Measurements from ENCODE around the gene PTBP3. TPM values are rescaled to one million over a fixed set of nuclear protein-coding genes. Genes with fewer than 3 reads are reported as not detected.
A peak's percentile ranks its signal among the peaks of the same experiment; 100 is the strongest.

The PTBP3 gene
- total RNA-seq, 1 donor from 2014 or later, result 108 TPM

DNA sequence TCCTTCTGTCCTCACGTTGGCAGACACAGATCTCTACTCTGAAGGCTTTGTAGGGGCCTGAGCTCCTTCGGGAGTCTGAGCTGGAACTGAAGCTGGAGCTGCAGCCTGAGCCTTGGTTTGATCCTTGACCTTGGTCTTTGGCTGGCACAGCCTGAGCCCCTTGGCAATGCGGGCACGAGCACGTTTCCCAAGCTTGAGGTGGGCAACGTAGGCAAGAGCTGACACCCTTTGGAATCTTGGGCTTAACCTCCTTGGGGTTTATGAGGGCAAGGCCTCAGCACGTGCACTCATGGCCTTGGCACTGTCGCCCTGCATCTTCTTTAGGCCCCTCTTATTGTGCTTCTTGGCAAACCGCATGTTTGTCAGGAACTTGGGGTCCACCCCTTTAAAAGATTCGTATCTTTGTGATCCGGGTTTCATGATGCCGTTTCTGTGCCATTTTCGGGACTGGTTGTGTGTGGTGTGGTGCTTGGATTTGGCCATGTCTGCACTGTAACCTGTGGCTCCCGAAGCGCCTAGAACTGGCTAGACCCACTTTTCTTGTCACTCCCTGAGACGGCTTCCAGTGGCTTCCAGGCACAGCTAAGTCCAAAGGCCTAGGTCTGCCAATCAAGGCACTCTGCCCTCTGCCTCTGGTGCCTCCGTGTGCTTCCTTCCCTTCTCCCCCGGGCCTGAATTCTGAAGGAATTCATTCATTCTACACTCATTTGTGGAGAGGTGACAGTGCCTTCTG lies 159.8 kb downstream of the PTBP3 start:
- Mint-ChIP-seq H3K36me3 (ENCODE audit: low read depth, unreplicated experiment) (peaks cover 14% of the 10 kb centered on the region), H3K4me3 (ENCODE audit: unreplicated experiment) (peak overlapping the region; percentile 79), H3K27ac (ENCODE audit: unreplicated experiment) (peak overlapping the region; percentile 23), H3K9me3 (ENCODE audit: unreplicated experiment) (no peaks in the 10 kb centered on the region), H3K27me3 (ENCODE audit: low read depth, unreplicated experiment) (peaks cover 4% of the 10 kb centered on the region), H3K4me1 (ENCODE audit: low read depth, unreplicated experiment) (peaks cover 25% of the 10 kb centered on the region)
- TF ChIP-seq EZH2 (IDR thresholded peaks at IDR 0.05; ENCODE audit: insufficient read depth, low read length), result no peak
- H2AFZ ChIP-seq (ENCODE audit: low read depth, low read length), result no peak overlapping the region
- H3K4me2 ChIP-seq (ENCODE audit: low read length), result peak overlapping the region; percentile 81
- H3K4me3 ChIP-seq (ENCODE audit: insufficient read depth, low read depth, low read length), result no peak overlapping the region
- FAIRE-seq (no peak), DNase-seq (ENCODE audit: low read depth) (no peak)
- no peaks in the 10 kb centered on the region for H4K20me1 ChIP-seq (ENCODE audit: insufficient read depth, low read length)
- peaks cover 5% of the 10 kb centered on the region for H3K79me2 ChIP-seq (ENCODE audit: insufficient read depth, low read length)
- no peak overlapping the region for H3K27ac ChIP-seq (ENCODE audit: low read depth, low read length)
- peaks cover 7% of the 10 kb centered on the region for H3K4me1 ChIP-seq (ENCODE audit: insufficient read depth, low read length)
- H3K27me3 ChIP-seq (ENCODE audit: insufficient read depth, low read length), result no peaks in the 10 kb centered on the region
- H3K9me3 ChIP-seq (ENCODE audit: insufficient read depth, low read depth, low read length), result no peaks in the 10 kb centered on the region
- no peaks in the 10 kb centered on the region for H3K36me3 ChIP-seq (ENCODE audit: insufficient read depth, low read length)
- no peak overlapping the region for H3K9ac ChIP-seq (ENCODE audit: low read length)

DNA sequence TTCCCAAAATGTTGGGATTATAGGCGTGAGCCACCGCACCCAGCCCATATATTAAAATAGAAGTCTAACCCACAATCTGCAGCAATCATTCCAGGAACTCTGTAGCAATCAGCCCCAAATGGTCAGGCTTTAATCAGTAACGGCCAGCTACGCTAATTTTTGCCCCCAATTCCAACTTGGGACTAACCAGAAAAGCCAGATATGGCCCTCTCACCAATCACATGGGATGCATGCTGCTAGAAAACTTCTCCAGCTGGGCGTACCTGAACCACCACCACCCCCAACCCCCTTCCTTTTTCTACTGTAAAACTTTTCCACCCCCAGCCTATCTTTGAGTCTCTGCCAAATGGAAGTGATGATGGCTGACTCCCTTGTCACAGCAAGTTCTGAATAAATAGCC lies 162.5 kb downstream of the PTBP3 start:
- H3K9me3 ChIP-seq (ENCODE audit: insufficient read depth, low read depth, low read length), result no peaks in the 10 kb centered on the region
- peaks cover 7% of the 10 kb centered on the region for H4K20me1 ChIP-seq (ENCODE audit: insufficient read depth, low read length)
- TF ChIP-seq EZH2 (IDR thresholded peaks at IDR 0.05; ENCODE audit: insufficient read depth, low read length), result no peak
- TF ChIP-seq, protein P1, sequence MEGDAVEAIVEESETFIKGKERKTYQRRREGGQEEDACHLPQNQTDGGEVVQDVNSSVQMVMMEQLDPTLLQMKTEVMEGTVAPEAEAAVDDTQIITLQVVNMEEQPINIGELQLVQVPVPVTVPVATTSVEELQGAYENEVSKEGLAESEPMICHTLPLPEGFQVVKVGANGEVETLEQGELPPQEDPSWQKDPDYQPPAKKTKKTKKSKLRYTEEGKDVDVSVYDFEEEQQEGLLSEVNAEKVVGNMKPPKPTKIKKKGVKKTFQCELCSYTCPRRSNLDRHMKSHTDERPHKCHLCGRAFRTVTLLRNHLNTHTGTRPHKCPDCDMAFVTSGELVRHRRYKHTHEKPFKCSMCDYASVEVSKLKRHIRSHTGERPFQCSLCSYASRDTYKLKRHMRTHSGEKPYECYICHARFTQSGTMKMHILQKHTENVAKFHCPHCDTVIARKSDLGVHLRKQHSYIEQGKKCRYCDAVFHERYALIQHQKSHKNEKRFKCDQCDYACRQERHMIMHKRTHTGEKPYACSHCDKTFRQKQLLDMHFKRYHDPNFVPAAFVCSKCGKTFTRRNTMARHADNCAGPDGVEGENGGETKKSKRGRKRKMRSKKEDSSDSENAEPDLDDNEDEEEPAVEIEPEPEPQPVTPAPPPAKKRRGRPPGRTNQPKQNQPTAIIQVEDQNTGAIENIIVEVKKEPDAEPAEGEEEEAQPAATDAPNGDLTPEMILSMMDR (IDR thresholded peaks at IDR 0.05; ENCODE audit: insufficient read depth, low read depth, low read length), result no peak
- Mint-ChIP-seq H3K36me3 (ENCODE audit: low read depth, unreplicated experiment) (peaks cover 14% of the 10 kb centered on the region), H3K9me3 (ENCODE audit: unreplicated experiment) (no peaks in the 10 kb centered on the region), H3K27ac (ENCODE audit: unreplicated experiment) (no peak overlapping the region), H3K4me3 (ENCODE audit: unreplicated experiment) (no peak overlapping the region), H3K27me3 (ENCODE audit: low read depth, unreplicated experiment) (peaks cover 3% of the 10 kb centered on the region), H3K4me1 (ENCODE audit: low read depth, unreplicated experiment) (peaks cover 32% of the 10 kb centered on the region)
- peaks cover 7% of the 10 kb centered on the region for H3K4me1 ChIP-seq (ENCODE audit: insufficient read depth, low read length)
- H2AFZ ChIP-seq (ENCODE audit: low read depth, low read length), result no peak overlapping the region
- H3K4me3 ChIP-seq (ENCODE audit: insufficient read depth, low read depth, low read length), result no peak overlapping the region
- H3K27ac ChIP-seq (ENCODE audit: low read depth, low read length), result no peak overlapping the region
- peaks cover 5% of the 10 kb centered on the region for H3K79me2 ChIP-seq (ENCODE audit: insufficient read depth, low read length)
- no peak for DNase-seq (ENCODE audit: low read depth)
- no peaks in the 10 kb centered on the region for H3K27me3 ChIP-seq (ENCODE audit: insufficient read depth, low read length)
- H3K9ac ChIP-seq (ENCODE audit: low read length), result no peak overlapping the region
- no peak for FAIRE-seq
- no peaks in the 10 kb centered on the region for H3K36me3 ChIP-seq (ENCODE audit: insufficient read depth, low read length)
- H3K4me2 ChIP-seq (ENCODE audit: low read length), result no peak overlapping the region

DNA sequence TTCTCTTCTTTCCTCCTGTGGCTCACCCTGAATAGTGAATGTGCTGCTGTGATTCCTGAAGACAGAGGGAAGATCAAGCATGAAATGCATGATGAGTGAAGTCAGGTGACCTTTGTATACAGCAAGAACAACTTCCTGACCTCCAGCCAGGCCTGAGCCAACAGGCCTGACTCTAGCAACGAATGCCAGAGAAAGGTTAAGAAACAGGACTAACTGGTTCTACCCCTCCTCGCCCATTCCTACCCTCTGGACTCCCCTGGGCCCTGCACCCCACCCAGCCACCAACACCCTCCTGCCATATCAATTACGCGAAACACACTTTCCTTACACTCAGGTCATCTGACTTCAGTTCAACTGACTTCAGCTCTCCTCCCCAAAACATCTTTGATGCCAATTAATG lies 163.2 kb downstream of the PTBP3 start:
- Histone ChIP-seq H3K9ac (ENCODE audit: low read length) (no peak overlapping the region), H4K20me1 (ENCODE audit: insufficient read depth, low read length) (peaks cover 7% of the 10 kb centered on the region), H3K4me2 (ENCODE audit: low read length) (no peak overlapping the region), H3K4me3 (ENCODE audit: insufficient read depth, low read depth, low read length) (no peak overlapping the region), H3K36me3 (ENCODE audit: insufficient read depth, low read length) (no peaks in the 10 kb centered on the region), H3K27ac (ENCODE audit: low read depth, low read length) (no peak overlapping the region), H2AFZ (ENCODE audit: low read depth, low read length) (no peak overlapping the region), H3K27me3 (ENCODE audit: insufficient read depth, low read length) (no peaks in the 10 kb centered on the region), H3K4me1 (ENCODE audit: insufficient read depth, low read length) (peaks cover 3% of the 10 kb centered on the region), H3K79me2 (ENCODE audit: insufficient read depth, low read length) (peaks cover 5% of the 10 kb centered on the region), H3K9me3 (ENCODE audit: insufficient read depth, low read depth, low read length) (no peaks in the 10 kb centered on the region)
- no peaks in the 10 kb centered on the region for H3K27me3 Mint-ChIP-seq (ENCODE audit: low read depth, unreplicated experiment)
- peaks cover 13% of the 10 kb centered on the region for H3K36me3 Mint-ChIP-seq (ENCODE audit: low read depth, unreplicated experiment)
- TF ChIP-seq, protein P1 (IDR thresholded peaks at IDR 0.05; ENCODE audit: insufficient read depth, low read depth, low read length), result no peak
- TF ChIP-seq EZH2 (IDR thresholded peaks at IDR 0.05; ENCODE audit: insufficient read depth, low read length), result no peak
- no peak for DNase-seq (ENCODE audit: low read depth)
- peaks cover 26% of the 10 kb centered on the region for H3K4me1 Mint-ChIP-seq (ENCODE audit: low read depth, unreplicated experiment)
- H3K9me3 Mint-ChIP-seq (ENCODE audit: unreplicated experiment), result no peaks in the 10 kb centered on the region
- H3K27ac Mint-ChIP-seq (ENCODE audit: unreplicated experiment), result no peak overlapping the region
- no peak overlapping the region for H3K4me3 Mint-ChIP-seq (ENCODE audit: unreplicated experiment)
- FAIRE-seq, result no peak

Data from astrocyte (in vitro differentiated cells and primary cell).